ENCODE results near the gene SNX32. TPM values are rescaled to one million over a fixed set of nuclear protein-coding genes. Genes with fewer than 3 reads are reported as not detected.

SNX32 gene
- total RNA-seq, 1 experiment from 2014 or later = not detected

DNA sequence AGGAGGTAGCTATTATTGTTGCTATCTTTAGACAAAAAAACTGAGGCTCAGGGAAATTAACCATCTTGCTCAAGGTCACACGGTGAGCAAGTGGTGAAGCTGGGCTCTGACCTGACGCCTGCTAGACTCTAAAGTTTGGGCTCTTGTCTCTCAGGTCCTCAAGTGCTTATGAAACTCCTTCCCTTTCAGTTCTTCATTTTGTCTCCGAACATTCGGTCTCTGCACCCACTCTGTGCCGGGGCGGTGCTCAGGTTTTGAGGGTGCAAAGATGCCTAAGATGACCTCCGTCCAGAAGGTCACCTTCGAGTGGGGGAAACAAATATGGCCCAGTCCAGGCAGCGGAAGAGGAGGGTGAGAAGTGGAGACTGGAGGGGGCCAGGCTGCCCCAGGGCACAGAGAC is 30.9 kb upstream of the SNX32 start:
- BruUV-seq (replicated peaks) = no TSS peak
- Histone ChIP-seq H3K4me1 (ENCODE audit: control insufficient read depth, insufficient read depth, low read length) (no peaks in the 10 kb centered on the region), H3K27ac (ENCODE audit: low read length) (no peak overlapping the region), H3K27me3 (ENCODE audit: control insufficient read depth, insufficient read depth, low read length) (no peaks in the 10 kb centered on the region), H3K4me3 (ENCODE audit: low read depth in 2 of 2, low read length in 2 of 2) (no peak overlapping the region), H3K9me3 (ENCODE audit: control insufficient read depth, insufficient read depth, low read depth, low read length) (no peaks in the 10 kb centered on the region), H3K36me3 (ENCODE audit: control insufficient read depth, insufficient read depth, low read length) (no peaks in the 10 kb centered on the region)
- TF ChIP-seq, protein P1, sequence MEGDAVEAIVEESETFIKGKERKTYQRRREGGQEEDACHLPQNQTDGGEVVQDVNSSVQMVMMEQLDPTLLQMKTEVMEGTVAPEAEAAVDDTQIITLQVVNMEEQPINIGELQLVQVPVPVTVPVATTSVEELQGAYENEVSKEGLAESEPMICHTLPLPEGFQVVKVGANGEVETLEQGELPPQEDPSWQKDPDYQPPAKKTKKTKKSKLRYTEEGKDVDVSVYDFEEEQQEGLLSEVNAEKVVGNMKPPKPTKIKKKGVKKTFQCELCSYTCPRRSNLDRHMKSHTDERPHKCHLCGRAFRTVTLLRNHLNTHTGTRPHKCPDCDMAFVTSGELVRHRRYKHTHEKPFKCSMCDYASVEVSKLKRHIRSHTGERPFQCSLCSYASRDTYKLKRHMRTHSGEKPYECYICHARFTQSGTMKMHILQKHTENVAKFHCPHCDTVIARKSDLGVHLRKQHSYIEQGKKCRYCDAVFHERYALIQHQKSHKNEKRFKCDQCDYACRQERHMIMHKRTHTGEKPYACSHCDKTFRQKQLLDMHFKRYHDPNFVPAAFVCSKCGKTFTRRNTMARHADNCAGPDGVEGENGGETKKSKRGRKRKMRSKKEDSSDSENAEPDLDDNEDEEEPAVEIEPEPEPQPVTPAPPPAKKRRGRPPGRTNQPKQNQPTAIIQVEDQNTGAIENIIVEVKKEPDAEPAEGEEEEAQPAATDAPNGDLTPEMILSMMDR (IDR thresholded peaks at IDR 0.05) = no peak
- TF ChIP-seq POLR2AphosphoS5 (IDR thresholded peaks at IDR 0.05; ENCODE audit: low read depth, low read length) (no peak), SIN3A (IDR thresholded peaks at IDR 0.05; ENCODE audit: borderline replicate concordance, insufficient read depth, low read depth, low read length) (no peak), TCF7L2 (IDR thresholded peaks at IDR 0.05; ENCODE audit: low read depth, low read length) (no peak)
- TF ChIP-seq, protein P2, sequence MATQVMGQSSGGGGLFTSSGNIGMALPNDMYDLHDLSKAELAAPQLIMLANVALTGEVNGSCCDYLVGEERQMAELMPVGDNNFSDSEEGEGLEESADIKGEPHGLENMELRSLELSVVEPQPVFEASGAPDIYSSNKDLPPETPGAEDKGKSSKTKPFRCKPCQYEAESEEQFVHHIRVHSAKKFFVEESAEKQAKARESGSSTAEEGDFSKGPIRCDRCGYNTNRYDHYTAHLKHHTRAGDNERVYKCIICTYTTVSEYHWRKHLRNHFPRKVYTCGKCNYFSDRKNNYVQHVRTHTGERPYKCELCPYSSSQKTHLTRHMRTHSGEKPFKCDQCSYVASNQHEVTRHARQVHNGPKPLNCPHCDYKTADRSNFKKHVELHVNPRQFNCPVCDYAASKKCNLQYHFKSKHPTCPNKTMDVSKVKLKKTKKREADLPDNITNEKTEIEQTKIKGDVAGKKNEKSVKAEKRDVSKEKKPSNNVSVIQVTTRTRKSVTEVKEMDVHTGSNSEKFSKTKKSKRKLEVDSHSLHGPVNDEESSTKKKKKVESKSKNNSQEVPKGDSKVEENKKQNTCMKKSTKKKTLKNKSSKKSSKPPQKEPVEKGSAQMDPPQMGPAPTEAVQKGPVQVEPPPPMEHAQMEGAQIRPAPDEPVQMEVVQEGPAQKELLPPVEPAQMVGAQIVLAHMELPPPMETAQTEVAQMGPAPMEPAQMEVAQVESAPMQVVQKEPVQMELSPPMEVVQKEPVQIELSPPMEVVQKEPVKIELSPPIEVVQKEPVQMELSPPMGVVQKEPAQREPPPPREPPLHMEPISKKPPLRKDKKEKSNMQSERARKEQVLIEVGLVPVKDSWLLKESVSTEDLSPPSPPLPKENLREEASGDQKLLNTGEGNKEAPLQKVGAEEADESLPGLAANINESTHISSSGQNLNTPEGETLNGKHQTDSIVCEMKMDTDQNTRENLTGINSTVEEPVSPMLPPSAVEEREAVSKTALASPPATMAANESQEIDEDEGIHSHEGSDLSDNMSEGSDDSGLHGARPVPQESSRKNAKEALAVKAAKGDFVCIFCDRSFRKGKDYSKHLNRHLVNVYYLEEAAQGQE (IDR thresholded peaks at IDR 0.05; ENCODE audit: insufficient read depth in 1 of 2, low read depth in 2 of 2, low read length in 1 of 2) = no peak
- in situ Hi-C loops (cut with HindIII; ENCODE audit: low pct_unique_long_range_greater_than_20kb, low sequenced_read_pairs) = no loop called here
- POLR2A ChIA-PET = interaction anchor here (0.6 kb wide), 1 partner anchor 193 kb away, joined by 3 read pairs; no protein-coding TSS in a partner anchor
- no peak for ATAC-seq
- DNase-seq (ENCODE audit: low read depth, low spot score) = no peak
- CTCF ChIA-PET = interaction anchor here (0.6 to 1.1 kb wide), 3 partner anchors 13 to 23 kb away, joined by 3 read pairs; no protein-coding TSS in a partner anchor
- intact Hi-C loops (cut with micrococcal nuclease; ENCODE audit: unreplicated experiment) = no loop called here

DNA sequence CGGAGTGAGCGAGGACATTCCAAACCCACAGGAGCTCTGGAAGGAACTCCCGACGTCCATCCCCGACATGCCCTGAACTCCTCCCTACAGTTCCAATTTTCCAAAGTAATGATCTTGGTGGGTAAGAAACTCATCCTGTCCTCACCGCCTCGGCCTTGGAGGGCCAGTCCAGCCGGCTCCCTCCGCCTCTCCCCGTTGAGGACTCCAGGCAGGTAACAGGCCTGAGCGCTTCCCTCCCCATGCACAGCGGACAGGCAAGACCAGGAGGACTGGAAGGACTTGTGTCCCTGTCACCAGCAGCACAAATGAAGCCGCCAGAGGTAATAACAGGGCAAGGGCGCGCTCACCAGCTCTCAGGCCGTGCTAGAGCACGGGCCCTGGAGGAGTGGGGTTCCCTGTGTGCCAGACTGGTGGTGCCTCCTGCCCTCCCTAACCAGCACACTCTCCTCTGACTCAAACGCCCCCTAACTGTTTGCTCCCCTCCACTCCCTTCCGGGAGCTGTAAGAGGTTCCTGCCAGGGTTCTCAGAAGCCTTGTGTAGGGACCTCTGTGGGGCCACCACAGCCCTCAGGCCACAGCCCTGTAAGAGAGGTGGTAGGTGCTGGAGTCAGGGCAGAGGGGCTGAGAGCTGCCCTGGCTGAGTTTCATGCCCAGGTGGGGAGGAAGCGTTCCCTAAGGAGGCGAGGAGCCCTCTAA is 29.8 kb upstream of the SNX32 start:
- DNase-seq (ENCODE audit: low read depth, low spot score) (no peak), ATAC-seq (peak; percentile 42)
- ChIA-PET CTCF (interaction anchor here (0.6 to 1.0 kb wide), 2 partner anchors 14 to 24 kb away, joined by 3 to 4 read pairs; no protein-coding TSS in a partner anchor), POLR2A (no interaction called here)
- Histone ChIP-seq H3K4me1 (ENCODE audit: control insufficient read depth, insufficient read depth, low read length) (no peaks in the 10 kb centered on the region), H3K27me3 (ENCODE audit: control insufficient read depth, insufficient read depth, low read length) (no peaks in the 10 kb centered on the region), H3K36me3 (ENCODE audit: control insufficient read depth, insufficient read depth, low read length) (no peaks in the 10 kb centered on the region), H3K9me3 (ENCODE audit: control insufficient read depth, insufficient read depth, low read depth, low read length) (no peaks in the 10 kb centered on the region), H3K4me3 (ENCODE audit: low read depth in 2 of 2, low read length in 2 of 2) (no peak overlapping the region), H3K27ac (ENCODE audit: low read length) (no peak overlapping the region)
- intact Hi-C loops (cut with micrococcal nuclease; ENCODE audit: unreplicated experiment) = no loop called here
- in situ Hi-C loops (cut with HindIII; ENCODE audit: low pct_unique_long_range_greater_than_20kb, low sequenced_read_pairs) = no loop called here
- BruUV-seq (replicated peaks) = no TSS peak
- TF ChIP-seq TCF7L2 (IDR thresholded peaks at IDR 0.05; ENCODE audit: low read depth, low read length) = no peak
- no peak for TF ChIP-seq SIN3A (IDR thresholded peaks at IDR 0.05; ENCODE audit: borderline replicate concordance, insufficient read depth, low read depth, low read length)
- TF ChIP-seq, protein P2 (IDR thresholded peaks at IDR 0.05; ENCODE audit: insufficient read depth in 1 of 2, low read depth in 2 of 2, low read length in 1 of 2) = no peak
- TF ChIP-seq POLR2AphosphoS5 (IDR thresholded peaks at IDR 0.05; ENCODE audit: low read depth, low read length) = no peak

Measured in Panc1 (cell line).